ENCODE data around the gene CCDC71.

Gene CCDC71

GRCh38 chr3:49164983-49165720, 979 bp downstream of the CCDC71 start:
- peak overlapping the region; percentile 79 for H3K4me2 ChIP-seq (ENCODE audit: low read length, poor library complexity, severe bottlenecking)
- H2AFZ ChIP-seq (ENCODE audit: low read depth, low read length): no peak overlapping the region
- peak overlapping the region in 1 of 2 experiments; percentile 58 for H3K18ac ChIP-seq (ENCODE audit: low read depth in 1 of 2, low read length in 2 of 2)
- H3K27ac ChIP-seq (ENCODE audit: low read length, poor library complexity, severe bottlenecking): peak overlapping the region; percentile 18
- peak; percentile 12 for DNase-seq
- no peak overlapping the region for H3K14ac ChIP-seq (ENCODE audit: low read length in 2 of 2)
- H3K4me3 ChIP-seq (ENCODE audit: insufficient read depth in 1 of 2, low read depth in 1 of 2, low read length in 2 of 2): peak overlapping the region; percentile 87 to 92
- no peak overlapping the region for H2BK5ac ChIP-seq (ENCODE audit: low read depth, low read length, poor library complexity, severe bottlenecking)
- no peaks in the 10 kb centered on the region for H3K27me3 ChIP-seq (ENCODE audit: control insufficient read depth in 1 of 2, insufficient read depth in 1 of 2, low read length in 2 of 2)
- no peak overlapping the region for H2AK5ac ChIP-seq (ENCODE audit: low read length, severe bottlenecking)
- H3K23ac ChIP-seq (ENCODE audit: low read length in 2 of 2): no peak overlapping the region
- H3K4ac ChIP-seq (ENCODE audit: low read depth in 1 of 2, low read length in 2 of 2): peak overlapping the region in 1 of 2 experiments; percentile 82
- H3K9ac ChIP-seq (ENCODE audit: low read length): peak overlapping the region; percentile 91
- H4K8ac ChIP-seq (ENCODE audit: low read length): no peak overlapping the region
- no peak overlapping the region for H4K91ac ChIP-seq (ENCODE audit: low read length)
- peaks cover 30% of the 10 kb centered on the region for H3K79me1 ChIP-seq (replicated peaks; ENCODE audit: low read length, poor library complexity, severe bottlenecking)
- H2BK120ac ChIP-seq (ENCODE audit: low read depth, low read length): no peak overlapping the region
- no peak overlapping the region for H2BK12ac ChIP-seq (ENCODE audit: low read length in 2 of 2)
- peaks cover 31 to 33% of the 10 kb centered on the region in 2 experiments for H3K36me3 ChIP-seq (ENCODE audit: control insufficient read depth in 1 of 2, insufficient read depth in 2 of 2, low read depth in 1 of 2, low read length in 2 of 2)
- no peak overlapping the region for H2BK15ac ChIP-seq (ENCODE audit: low read depth, poor library complexity, severe bottlenecking)
- peaks cover 19% of the 10 kb centered on the region for H3K4me1 ChIP-seq (ENCODE audit: control insufficient read depth, insufficient read depth, low read depth, low read length)
- 50% methylated on average over 5 of the region's 6 CpGs for WGBS
- H3K9me3 ChIP-seq (ENCODE audit: control insufficient read depth, low read length): no peaks in the 10 kb centered on the region

DNA sequence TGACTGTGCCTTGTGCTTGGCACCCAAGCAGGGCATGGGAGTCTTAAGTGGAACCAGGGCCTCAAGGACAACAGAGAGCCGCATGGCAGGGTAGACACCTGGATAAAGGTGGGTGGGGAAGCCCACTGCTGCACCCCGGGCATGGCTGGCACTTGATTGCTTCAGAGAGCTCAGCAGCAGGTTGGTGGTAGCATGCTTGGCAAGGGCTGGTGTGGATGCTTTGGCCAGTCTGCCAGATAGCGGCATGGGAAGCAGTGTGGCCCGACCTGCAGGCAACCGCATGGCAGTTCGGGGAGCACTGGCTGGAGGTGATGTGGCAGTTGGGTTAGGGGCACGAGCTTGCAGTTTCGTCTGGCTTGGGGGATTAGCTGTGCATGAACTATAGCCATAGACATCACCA, 2.5 kb downstream of the CCDC71 start:
- Histone ChIP-seq H4K8ac (ENCODE audit: low read length) (no peak overlapping the region), H2BK120ac (ENCODE audit: low read depth, low read length) (no peak overlapping the region), H3K4me2 (ENCODE audit: low read length, poor library complexity, severe bottlenecking) (no peak overlapping the region), H3K79me1 (replicated peaks; ENCODE audit: low read length, poor library complexity, severe bottlenecking) (peaks cover 30% of the 10 kb centered on the region), H2AK5ac (ENCODE audit: low read length, severe bottlenecking) (no peak overlapping the region), H3K9ac (ENCODE audit: low read length) (no peak overlapping the region), H2AFZ (ENCODE audit: low read depth, low read length) (no peak overlapping the region), H2BK15ac (ENCODE audit: low read depth, poor library complexity, severe bottlenecking) (no peak overlapping the region), H3K4ac (ENCODE audit: low read depth in 1 of 2, low read length in 2 of 2) (no peak overlapping the region), H2BK5ac (ENCODE audit: low read depth, low read length, poor library complexity, severe bottlenecking) (no peak overlapping the region), H3K14ac (ENCODE audit: low read length in 2 of 2) (no peak overlapping the region), H3K27ac (ENCODE audit: low read length, poor library complexity, severe bottlenecking) (no peak overlapping the region), H3K23ac (ENCODE audit: low read length in 2 of 2) (no peak overlapping the region), H2BK12ac (ENCODE audit: low read length in 2 of 2) (no peak overlapping the region), H3K9me3 (ENCODE audit: control insufficient read depth, low read length) (no peaks in the 10 kb centered on the region), H4K91ac (ENCODE audit: low read length) (no peak overlapping the region), H3K18ac (ENCODE audit: low read depth in 1 of 2, low read length in 2 of 2) (no peak overlapping the region), H3K27me3 (ENCODE audit: control insufficient read depth in 1 of 2, insufficient read depth in 1 of 2, low read length in 2 of 2) (no peaks in the 10 kb centered on the region), H3K4me3 (ENCODE audit: insufficient read depth in 1 of 2, low read depth in 1 of 2, low read length in 2 of 2) (no peak overlapping the region), H3K36me3 (ENCODE audit: control insufficient read depth in 1 of 2, insufficient read depth in 2 of 2, low read depth in 1 of 2, low read length in 2 of 2) (peaks cover 31 to 33% of the 10 kb centered on the region in 2 experiments), H3K4me1 (ENCODE audit: control insufficient read depth, insufficient read depth, low read depth, low read length) (peaks cover 23% of the 10 kb centered on the region)
- 98% methylated on average over 8 of the region's 8 CpGs for WGBS
- DNase-seq: no peak

DNA sequence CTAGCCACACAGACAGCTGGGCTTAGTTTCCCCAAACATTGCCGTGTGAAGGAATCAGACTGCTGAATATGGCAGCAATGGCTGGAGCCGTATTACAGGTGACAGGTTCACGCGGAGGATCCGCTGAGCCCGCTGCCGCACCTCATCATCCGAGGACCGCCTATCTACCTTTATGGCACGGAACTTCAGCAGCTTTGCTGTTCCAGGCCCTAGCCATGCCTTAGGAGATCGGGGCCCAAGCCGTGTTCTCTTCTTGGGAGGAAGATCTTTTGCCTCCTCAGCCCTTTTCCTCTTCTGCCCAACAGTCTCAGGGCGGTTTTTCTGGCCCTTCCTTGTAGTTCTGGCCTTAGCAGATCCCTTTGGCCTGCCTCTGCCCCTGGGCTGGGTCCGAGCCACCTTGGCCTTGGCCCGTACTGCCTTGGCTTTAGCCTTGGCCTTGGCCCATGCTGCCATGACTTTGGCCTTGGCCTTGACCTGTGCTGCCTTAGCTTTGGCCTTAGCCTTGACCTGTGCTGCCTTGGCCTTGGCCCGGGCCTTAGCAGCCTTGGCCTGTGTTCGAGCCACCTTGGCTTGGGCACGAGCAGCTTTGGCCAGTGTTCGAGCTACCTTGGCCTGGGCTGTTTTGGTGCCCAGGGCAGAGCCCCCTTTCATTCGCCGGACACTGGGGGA, 3.2 kb downstream of the CCDC71 start:
- no peak overlapping the region for H3K18ac ChIP-seq (ENCODE audit: low read depth in 1 of 2, low read length in 2 of 2)
- H3K79me1 ChIP-seq (replicated peaks; ENCODE audit: low read length, poor library complexity, severe bottlenecking): peaks cover 30% of the 10 kb centered on the region
- H2BK12ac ChIP-seq (ENCODE audit: low read length in 2 of 2): no peak overlapping the region
- no peak overlapping the region for H2AK5ac ChIP-seq (ENCODE audit: low read length, severe bottlenecking)
- no peaks in the 10 kb centered on the region for H3K27me3 ChIP-seq (ENCODE audit: control insufficient read depth in 1 of 2, insufficient read depth in 1 of 2, low read length in 2 of 2)
- no peak overlapping the region for H2BK5ac ChIP-seq (ENCODE audit: low read depth, low read length, poor library complexity, severe bottlenecking)
- H3K14ac ChIP-seq (ENCODE audit: low read length in 2 of 2): no peak overlapping the region
- H3K4me1 ChIP-seq (ENCODE audit: control insufficient read depth, insufficient read depth, low read depth, low read length): peaks cover 26% of the 10 kb centered on the region
- DNase-seq: no peak
- no peak overlapping the region for H2AFZ ChIP-seq (ENCODE audit: low read depth, low read length)
- H3K4me3 ChIP-seq (ENCODE audit: insufficient read depth in 1 of 2, low read depth in 1 of 2, low read length in 2 of 2): no peak overlapping the region
- no peak overlapping the region for H4K91ac ChIP-seq (ENCODE audit: low read length)
- H3K23ac ChIP-seq (ENCODE audit: low read length in 2 of 2): no peak overlapping the region
- no peak overlapping the region for H3K4ac ChIP-seq (ENCODE audit: low read depth in 1 of 2, low read length in 2 of 2)
- H2BK120ac ChIP-seq (ENCODE audit: low read depth, low read length): no peak overlapping the region
- no peaks in the 10 kb centered on the region for H3K9me3 ChIP-seq (ENCODE audit: control insufficient read depth, low read length)
- H3K4me2 ChIP-seq (ENCODE audit: low read length, poor library complexity, severe bottlenecking): no peak overlapping the region
- 97% methylated on average over 21 of the region's 21 CpGs for WGBS
- H3K36me3 ChIP-seq (ENCODE audit: control insufficient read depth in 1 of 2, insufficient read depth in 2 of 2, low read depth in 1 of 2, low read length in 2 of 2): peaks cover 31 to 33% of the 10 kb centered on the region in 2 experiments
- no peak overlapping the region for H3K27ac ChIP-seq (ENCODE audit: low read length, poor library complexity, severe bottlenecking)
- no peak overlapping the region for H4K8ac ChIP-seq (ENCODE audit: low read length)
- no peak overlapping the region for H3K9ac ChIP-seq (ENCODE audit: low read length)
- H2BK15ac ChIP-seq (ENCODE audit: low read depth, poor library complexity, severe bottlenecking): no peak overlapping the region

GRCh38 chr3:49161808-49162530, 4.2 kb downstream of the CCDC71 start:
- no peak overlapping the region for H4K8ac ChIP-seq (ENCODE audit: low read length)
- no peak overlapping the region for H3K27ac ChIP-seq (ENCODE audit: low read length, poor library complexity, severe bottlenecking)
- no peak overlapping the region for H2BK120ac ChIP-seq (ENCODE audit: low read depth, low read length)
- H3K4me3 ChIP-seq (ENCODE audit: insufficient read depth in 1 of 2, low read depth in 1 of 2, low read length in 2 of 2): no peak overlapping the region
- H3K9me3 ChIP-seq (ENCODE audit: control insufficient read depth, low read length): no peaks in the 10 kb centered on the region
- no peak overlapping the region for H3K9ac ChIP-seq (ENCODE audit: low read length)
- H3K4me1 ChIP-seq (ENCODE audit: control insufficient read depth, insufficient read depth, low read depth, low read length): peaks cover 26% of the 10 kb centered on the region
- no peak overlapping the region for H2BK15ac ChIP-seq (ENCODE audit: low read depth, poor library complexity, severe bottlenecking)
- no peak overlapping the region for H2AFZ ChIP-seq (ENCODE audit: low read depth, low read length)
- no peak overlapping the region for H3K4me2 ChIP-seq (ENCODE audit: low read length, poor library complexity, severe bottlenecking)
- peaks cover 31 to 33% of the 10 kb centered on the region in 2 experiments for H3K36me3 ChIP-seq (ENCODE audit: control insufficient read depth in 1 of 2, insufficient read depth in 2 of 2, low read depth in 1 of 2, low read length in 2 of 2)
- no peaks in the 10 kb centered on the region for H3K27me3 ChIP-seq (ENCODE audit: control insufficient read depth in 1 of 2, insufficient read depth in 1 of 2, low read length in 2 of 2)
- H3K79me1 ChIP-seq (replicated peaks; ENCODE audit: low read length, poor library complexity, severe bottlenecking): peaks cover 30% of the 10 kb centered on the region
- no peak overlapping the region for H4K91ac ChIP-seq (ENCODE audit: low read length)
- no peak overlapping the region for H2BK5ac ChIP-seq (ENCODE audit: low read depth, low read length, poor library complexity, severe bottlenecking)
- WGBS: 93% methylated on average over 2 of the region's 3 CpGs
- no peak overlapping the region for H2AK5ac ChIP-seq (ENCODE audit: low read length, severe bottlenecking)
- H3K4ac ChIP-seq (ENCODE audit: low read depth in 1 of 2, low read length in 2 of 2): no peak overlapping the region
- H3K14ac ChIP-seq (ENCODE audit: low read length in 2 of 2): no peak overlapping the region
- H3K18ac ChIP-seq (ENCODE audit: low read depth in 1 of 2, low read length in 2 of 2): no peak overlapping the region
- H2BK12ac ChIP-seq (ENCODE audit: low read length in 2 of 2): no peak overlapping the region
- no peak overlapping the region for H3K23ac ChIP-seq (ENCODE audit: low read length in 2 of 2)
- DNase-seq: no peak

All from mesenchymal stem cell (in vitro differentiated cells and primary cell).